ENCODE measurements around the gene UQCRH. TPM values are rescaled to one million over a fixed set of nuclear protein-coding genes. Genes with fewer than 3 reads are reported as not detected.

UQCRH gene
- total RNA-seq, 2 donors from 2014 or later: 258 to 391 TPM

- intact Hi-C loops (cut with DNase I): no loop called here
- peaks cover 12% of the 10 kb centered on the region for H3K4me1 ChIP-seq (replicated peaks)
- peak; percentile 30 for DNase-seq (ENCODE audit: low spot score)
Measured at GRCh38 chr1:46302641-46303037, 859 bp upstream of the UQCRH start.

GRCh38 chr1:46303872-46304326 is 401 bp downstream of the UQCRH start:
- Histone ChIP-seq H3K4me1 (replicated peaks) (peaks cover 12% of the 10 kb centered on the region), H3K27me3 (replicated peaks; ENCODE audit: insufficient read depth) (no peaks in the 10 kb centered on the region), H3K36me3 (no peaks in the 10 kb centered on the region), H3K9me3 (no peaks in the 10 kb centered on the region), H3K27ac (peak overlapping the region; percentile 96 to 98), H3K4me3 (peak overlapping the region; percentile 83 to 92)
- no peak for DNase-seq (ENCODE audit: low spot score)
- 0% methylated on average over 14 of the region's 14 CpGs for WGBS
- intact Hi-C loops (cut with DNase I): no loop called here
- TF ChIP-seq POLR2A (IDR thresholded peaks at IDR 0.05) (no peak), POLR2AphosphoS5 (IDR thresholded peaks at IDR 0.05) (no peak), CTCF (IDR thresholded peaks at IDR 0.05) (no peak)

More at GRCh38 chr1:46302641-46303037, 859 bp upstream of the UQCRH start:
- no peaks in the 10 kb centered on the region for H3K27me3 ChIP-seq (replicated peaks; ENCODE audit: insufficient read depth)
- no peak for TF ChIP-seq POLR2A (IDR thresholded peaks at IDR 0.05)
- TF ChIP-seq CTCF (IDR thresholded peaks at IDR 0.05): no peak
- TF ChIP-seq POLR2AphosphoS5 (IDR thresholded peaks at IDR 0.05): no peak
- H3K27ac ChIP-seq: peak overlapping the region; percentile 96 to 98
- H3K9me3 ChIP-seq: no peaks in the 10 kb centered on the region
- no peaks in the 10 kb centered on the region for H3K36me3 ChIP-seq
- WGBS: under 1% methylated on average over 32 of the region's 32 CpGs
- H3K4me3 ChIP-seq: peak overlapping the region; percentile 83 to 92

DNA sequence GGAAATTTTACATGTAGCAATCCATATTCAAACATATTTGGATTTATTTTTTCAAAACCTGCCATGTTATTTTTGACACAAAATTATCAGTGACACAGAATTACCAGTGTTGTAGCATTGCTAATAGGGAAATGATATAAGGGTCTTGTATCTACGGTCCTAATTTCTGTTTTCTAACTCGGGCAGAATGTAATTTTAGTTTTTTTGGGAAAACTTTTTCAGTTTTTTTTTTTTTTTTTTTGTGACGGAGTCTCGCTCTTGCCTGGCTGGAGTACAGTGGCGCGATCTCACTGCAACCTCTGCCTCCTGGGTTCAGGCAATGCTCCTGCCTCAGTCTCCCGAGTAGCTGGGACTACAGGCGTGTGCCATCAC is 2.6 kb downstream of the UQCRH start:
- no peaks in the 10 kb centered on the region for H3K9me3 ChIP-seq
- WGBS: 90% methylated on average over 8 of the region's 8 CpGs
- H3K4me3 ChIP-seq: no peak overlapping the region
- intact Hi-C loops (cut with DNase I): no loop called here
- H3K27me3 ChIP-seq (replicated peaks; ENCODE audit: insufficient read depth): no peaks in the 10 kb centered on the region
- peaks cover 6% of the 10 kb centered on the region for H3K4me1 ChIP-seq (replicated peaks)
- no peak overlapping the region for H3K27ac ChIP-seq
- DNase-seq (ENCODE audit: low spot score): no peak
- no peaks in the 10 kb centered on the region for H3K36me3 ChIP-seq
- TF ChIP-seq CTCF (IDR thresholded peaks at IDR 0.05) (no peak), POLR2A (IDR thresholded peaks at IDR 0.05) (no peak), POLR2AphosphoS5 (IDR thresholded peaks at IDR 0.05) (no peak)

DNA sequence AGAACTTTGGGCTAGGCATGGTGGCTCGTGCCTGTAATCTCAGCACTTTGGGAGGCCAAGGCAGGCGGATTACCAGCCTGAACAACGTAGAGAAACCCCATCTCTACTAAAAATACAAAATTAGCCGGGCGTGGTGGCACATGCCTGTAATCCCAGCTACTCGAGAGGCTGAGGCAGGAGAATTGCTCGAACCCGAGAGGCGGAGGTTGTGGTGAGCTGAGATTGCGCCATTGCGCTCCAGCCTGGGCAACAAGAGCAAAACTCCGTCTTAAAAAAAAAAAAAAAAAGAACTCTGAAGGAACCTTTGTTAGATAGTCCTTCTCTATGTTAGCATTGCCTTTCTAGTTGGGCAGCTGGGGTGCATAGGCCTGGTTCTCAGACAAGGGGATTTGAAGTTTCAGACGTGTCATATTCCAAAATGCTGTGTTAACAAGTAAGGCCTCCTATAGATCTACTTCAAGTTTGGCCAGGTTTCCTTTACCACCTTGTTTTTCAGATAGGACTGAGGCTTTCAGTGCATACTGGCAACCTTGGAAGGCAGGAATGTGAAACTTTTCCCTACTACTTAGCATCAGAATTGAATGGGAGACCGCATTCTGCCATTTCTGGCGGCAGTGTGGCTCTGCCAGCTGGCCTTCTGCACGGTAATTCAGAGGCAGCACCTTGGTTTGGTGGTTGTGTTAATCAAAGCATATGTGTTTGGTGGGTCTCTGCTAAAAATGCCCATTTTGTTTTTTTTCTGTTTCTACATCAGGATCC is 6.1 kb downstream of the UQCRH start:
- TF ChIP-seq POLR2AphosphoS5 (IDR thresholded peaks at IDR 0.05) (no peak), CTCF (IDR thresholded peaks at IDR 0.05) (no peak), POLR2A (IDR thresholded peaks at IDR 0.05) (no peak)
- H3K4me1 ChIP-seq (replicated peaks): peaks cover 3% of the 10 kb centered on the region
- no peaks in the 10 kb centered on the region for H3K9me3 ChIP-seq
- intact Hi-C loops (cut with DNase I): no loop called here
- no peak for DNase-seq (ENCODE audit: low spot score)
- WGBS: 87% methylated on average over 16 of the region's 16 CpGs
- H3K27me3 ChIP-seq (replicated peaks; ENCODE audit: insufficient read depth): no peaks in the 10 kb centered on the region
- H3K4me3 ChIP-seq: no peak overlapping the region
- H3K27ac ChIP-seq: no peak overlapping the region
- peaks cover 0 to 10% of the 10 kb centered on the region in 2 donors for H3K36me3 ChIP-seq

- Histone ChIP-seq H3K4me1 (replicated peaks) (no peaks in the 10 kb centered on the region), H3K4me3 (no peak overlapping the region), H3K27me3 (replicated peaks; ENCODE audit: insufficient read depth) (no peaks in the 10 kb centered on the region), H3K27ac (no peak overlapping the region), H3K36me3 (peaks cover 0 to 10% of the 10 kb centered on the region in 2 donors), H3K9me3 (no peaks in the 10 kb centered on the region)
- intact Hi-C loops (cut with DNase I): no loop called here
- 99% methylated on average over 4 of the region's 4 CpGs for whole genome bisulfite sequencing
- TF ChIP-seq POLR2AphosphoS5 (IDR thresholded peaks at IDR 0.05) (no peak), CTCF (IDR thresholded peaks at IDR 0.05) (no peak), POLR2A (IDR thresholded peaks at IDR 0.05) (no peak)
- DNase-seq (ENCODE audit: low spot score): no peak
Measured at GRCh38 chr1:46310321-46310720, 6.8 kb downstream of the UQCRH start.

All from prostate gland (tissue), 2 donors.